HG03442 (cell line): ENCODE data around the gene GPER1.
"Not testable (repeated sequence)": the region's sequence is repeated elsewhere in the genome, so short reads cannot be mapped to it uniquely, and the experiment has no call there.

Experiments used
- ATAC-seq: cut with Tn5 transposase; IDR thresholded peaks from one replicate; pipeline ENCODE4 v1.9.1; 2021; ENCODE audit warnings: mild to moderate bottlenecking, moderate library complexity; ENCODE audit not compliant: unreplicated experiment

Gene GPER1

GRCh38 chr7:1087952-1088920, at the start of gene GPER1:
TSS of gene GPER1 (plus strand) at chr7:1088113. CDS start at chr7:1091729, 3,616 bp downstream.
- ATAC-seq = no peak

DNA sequence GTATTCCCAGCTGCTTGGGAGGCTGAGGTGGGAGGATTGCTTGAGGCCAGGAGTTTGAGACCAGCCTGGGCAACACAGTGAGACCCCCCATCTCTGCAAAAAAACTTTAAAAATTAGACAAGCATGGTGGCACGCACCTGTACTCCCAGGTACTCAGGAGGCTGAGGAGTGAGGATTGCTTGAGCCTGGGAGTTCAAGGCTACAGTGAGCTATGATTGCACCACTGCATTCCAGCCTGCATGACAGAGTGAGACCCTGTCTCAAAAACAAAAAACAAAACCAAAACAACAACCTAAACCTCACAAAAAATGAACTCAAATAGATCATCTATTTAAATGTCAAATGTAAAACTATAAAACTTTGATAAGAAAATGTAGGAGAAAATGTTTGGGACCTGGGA, 47.7 kb upstream of the GPER1 start:
- ATAC-seq = not testable (repeated sequence)

- ATAC-seq = no peak
Measured at GRCh38 chr7:1040790-1041189, 47.1 kb upstream of the GPER1 start.

GRCh38 chr7:1041551-1042491, 46.1 kb upstream of the GPER1 start:
- ATAC-seq = no peak

GRCh38 chr7:1042492-1042833, 45.5 kb upstream of the GPER1 start:
- ATAC-seq = no peak

DNA sequence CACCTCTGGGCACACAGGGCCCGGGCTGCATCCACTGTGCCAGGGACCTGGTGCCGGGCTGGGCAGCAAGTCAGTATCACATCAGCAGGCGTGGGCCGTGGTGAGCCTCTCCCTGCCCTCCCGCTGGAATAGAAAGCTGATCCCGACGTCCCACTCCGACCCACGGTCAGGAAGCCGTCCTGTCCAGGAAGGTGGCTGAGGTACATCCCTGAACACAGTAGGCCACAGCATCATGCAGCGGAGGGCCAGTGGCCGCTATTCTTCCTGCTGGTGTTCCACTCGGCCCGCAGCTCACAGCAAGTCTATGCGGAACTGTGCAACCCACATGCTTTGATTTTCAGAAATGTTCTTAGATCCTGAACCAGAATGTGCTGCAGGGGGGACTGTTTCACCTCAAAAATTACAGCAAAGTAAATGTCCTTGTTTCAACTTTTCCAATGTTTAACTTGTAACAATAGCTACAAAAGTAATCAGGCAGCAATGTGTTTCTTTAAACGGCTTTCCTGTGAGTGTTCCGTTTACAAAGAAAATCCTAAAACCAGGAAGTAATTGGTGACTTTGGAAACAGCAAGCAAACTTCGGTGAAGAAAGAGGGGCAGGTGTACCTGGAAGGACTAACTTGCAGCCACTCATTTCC, 44.2 kb upstream of the GPER1 start:
- no peak for ATAC-seq

- ATAC-seq = peak; percentile 85
Measured at GRCh38 chr7:1044189-1045068, 43.5 kb upstream of the GPER1 start, which contains the start of gene GPR146. TSS of gene GPR146 (plus strand) at chr7:1044546. CDS start at chr7:1057516, 12,970 bp downstream.

GRCh38 chr7:1045069-1046063, 42.5 kb upstream of the GPER1 start:
- no peak for ATAC-seq

- ATAC-seq = no peak
Measured at GRCh38 chr7:1046722-1047679, 40.9 kb upstream of the GPER1 start.

DNA sequence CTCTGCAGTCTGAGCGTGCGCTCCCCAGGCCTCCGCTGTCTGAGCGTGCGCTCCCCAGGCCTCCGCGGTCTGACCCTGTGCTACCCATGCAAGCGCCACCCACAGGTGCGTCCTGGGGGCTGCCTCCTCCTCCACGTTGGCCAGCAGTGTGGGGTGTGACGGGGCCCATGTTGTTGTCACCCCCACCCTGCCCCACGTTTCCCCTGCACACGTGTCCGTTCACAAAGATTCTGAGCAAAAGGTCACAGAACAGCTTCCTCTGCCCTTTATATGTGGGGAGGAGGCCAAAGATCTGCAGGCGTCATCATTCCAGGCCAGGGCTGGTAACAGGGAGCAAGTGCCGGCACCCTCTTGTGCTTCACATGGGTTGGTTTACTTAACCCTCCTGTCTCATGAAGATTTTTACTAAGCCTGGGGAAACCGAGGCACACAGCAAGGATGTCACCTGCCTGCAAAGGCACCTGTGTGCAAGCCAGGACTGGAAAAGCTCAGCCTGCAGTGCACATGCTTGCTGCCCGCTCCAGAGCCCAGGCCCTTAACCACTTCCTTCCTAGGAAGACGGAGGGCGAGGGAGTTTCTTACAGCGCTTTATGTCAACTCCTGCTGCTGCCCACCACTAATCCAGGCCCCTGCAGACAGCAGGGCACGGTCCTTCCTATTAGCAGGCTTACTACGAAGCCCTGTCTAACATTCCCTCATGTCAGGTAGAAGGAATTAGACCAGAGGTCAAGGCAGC, 38.7 kb upstream of the GPER1 start:
- ATAC-seq = no peak

DNA sequence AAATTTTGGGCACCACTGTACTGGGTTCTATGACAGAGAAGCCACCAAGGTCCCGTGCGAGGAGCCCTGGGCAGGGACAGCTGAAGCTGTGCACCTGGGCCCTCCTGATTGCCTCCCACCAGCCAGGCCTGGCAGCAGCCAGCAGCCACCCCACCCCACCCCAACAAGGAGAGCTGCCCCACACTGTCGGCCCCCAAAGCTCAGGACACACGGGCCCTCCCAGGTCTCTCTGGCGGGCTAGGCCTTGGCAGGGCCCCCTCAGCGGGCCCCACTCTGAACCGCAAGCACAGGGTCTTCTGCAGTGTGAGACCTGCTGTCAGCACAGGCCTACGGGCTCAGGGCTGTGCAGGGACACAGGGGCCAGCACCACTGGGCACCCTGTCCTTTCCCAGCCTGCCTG, 38.1 kb upstream of the GPER1 start:
- ATAC-seq = no peak

- no peak for ATAC-seq
Measured at GRCh38 chr7:1050254-1050906, 37.5 kb upstream of the GPER1 start.

- ATAC-seq = no peak
Measured at GRCh38 chr7:1050956-1051690, 36.8 kb upstream of the GPER1 start.

DNA sequence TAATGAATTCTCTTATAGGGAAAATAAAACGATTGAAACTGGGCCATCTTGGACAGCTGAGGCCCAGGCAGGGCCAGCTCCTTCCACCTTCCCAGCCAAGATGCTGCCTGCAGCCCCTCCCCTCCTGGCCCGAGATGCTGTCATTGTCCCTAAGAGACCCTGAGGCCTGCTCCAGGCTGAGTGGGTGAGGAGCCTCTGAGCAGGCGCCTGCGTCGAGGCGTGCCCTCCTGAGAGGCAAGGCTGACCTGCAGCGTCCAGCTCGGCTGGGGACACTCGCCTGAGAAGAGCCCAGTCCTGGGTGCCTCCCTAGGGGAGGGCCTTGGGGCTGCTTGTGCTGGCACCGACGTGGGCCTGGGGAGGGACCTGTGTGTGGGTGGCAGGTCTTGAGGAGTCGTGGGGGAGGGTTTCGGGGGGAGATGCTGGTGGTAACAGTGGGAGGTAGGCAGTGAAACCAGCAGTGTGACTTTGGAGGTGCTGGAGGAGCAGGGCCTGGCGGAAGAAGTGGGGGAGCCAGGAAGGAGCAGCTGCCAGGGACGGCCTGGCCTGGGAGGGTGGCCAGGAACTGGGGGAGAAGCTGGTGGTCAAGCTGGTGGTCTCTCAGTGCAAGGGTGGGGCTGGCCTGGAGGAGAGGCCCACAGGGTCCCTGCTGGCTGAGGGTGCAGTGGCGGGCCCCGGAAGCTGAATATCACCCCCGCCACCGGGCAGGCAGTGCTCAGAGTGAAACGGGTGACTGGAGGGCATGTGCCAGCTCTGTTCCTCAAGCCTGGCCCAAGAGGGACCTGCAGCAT, 35.7 kb upstream of the GPER1 start:
- no peak for ATAC-seq

- no peak for ATAC-seq
Measured at GRCh38 chr7:1053002-1053411, 34.9 kb upstream of the GPER1 start.
